ENCODE measurements around the gene VCAN. TPM values are rescaled to one million over a fixed set of nuclear protein-coding genes. Genes with fewer than 3 reads are reported as not detected.

Gene VCAN
- total RNA-seq, 1 experiment from 2014 or later, result 31.4 TPM

DNA sequence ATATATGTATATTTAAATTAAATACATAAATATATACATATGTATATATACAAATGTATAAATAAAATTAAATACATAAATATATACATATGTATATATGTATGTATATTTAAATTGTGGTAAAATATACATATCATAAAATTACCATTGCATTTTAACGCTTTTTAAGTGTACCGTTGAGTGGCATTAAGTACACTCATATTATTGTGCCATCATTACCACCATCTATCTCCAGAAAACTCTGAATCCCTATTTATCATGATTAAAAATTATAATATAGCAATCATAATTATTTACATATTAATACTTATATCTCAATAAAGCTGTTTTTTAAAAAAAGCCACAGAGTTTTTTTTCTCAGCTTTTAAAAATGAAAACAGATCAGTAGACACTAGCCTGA lies 27.1 kb upstream of the VCAN start:
- Mint-ChIP-seq H3K9me3 (ENCODE audit: low read depth, unreplicated experiment) (no peaks in the 10 kb centered on the region), H3K4me3 (ENCODE audit: low read depth, unreplicated experiment) (no peak overlapping the region), H3K4me1 (ENCODE audit: low read depth, unreplicated experiment) (no peaks in the 10 kb centered on the region), H3K27me3 (ENCODE audit: unreplicated experiment) (no peaks in the 10 kb centered on the region), H3K36me3 (ENCODE audit: insufficient read depth, unreplicated experiment) (no peaks in the 10 kb centered on the region), H3K27ac (ENCODE audit: unreplicated experiment) (no peak overlapping the region)
- no TSS peak for BruUV-seq (replicated peaks)
- TF ChIP-seq, protein P1, sequence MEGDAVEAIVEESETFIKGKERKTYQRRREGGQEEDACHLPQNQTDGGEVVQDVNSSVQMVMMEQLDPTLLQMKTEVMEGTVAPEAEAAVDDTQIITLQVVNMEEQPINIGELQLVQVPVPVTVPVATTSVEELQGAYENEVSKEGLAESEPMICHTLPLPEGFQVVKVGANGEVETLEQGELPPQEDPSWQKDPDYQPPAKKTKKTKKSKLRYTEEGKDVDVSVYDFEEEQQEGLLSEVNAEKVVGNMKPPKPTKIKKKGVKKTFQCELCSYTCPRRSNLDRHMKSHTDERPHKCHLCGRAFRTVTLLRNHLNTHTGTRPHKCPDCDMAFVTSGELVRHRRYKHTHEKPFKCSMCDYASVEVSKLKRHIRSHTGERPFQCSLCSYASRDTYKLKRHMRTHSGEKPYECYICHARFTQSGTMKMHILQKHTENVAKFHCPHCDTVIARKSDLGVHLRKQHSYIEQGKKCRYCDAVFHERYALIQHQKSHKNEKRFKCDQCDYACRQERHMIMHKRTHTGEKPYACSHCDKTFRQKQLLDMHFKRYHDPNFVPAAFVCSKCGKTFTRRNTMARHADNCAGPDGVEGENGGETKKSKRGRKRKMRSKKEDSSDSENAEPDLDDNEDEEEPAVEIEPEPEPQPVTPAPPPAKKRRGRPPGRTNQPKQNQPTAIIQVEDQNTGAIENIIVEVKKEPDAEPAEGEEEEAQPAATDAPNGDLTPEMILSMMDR (IDR thresholded peaks at IDR 0.05; ENCODE audit: unreplicated experiment), result no peak
- no peak for DNase-seq
- CTCF ChIA-PET, result no interaction called here
- intact Hi-C loops (cut with micrococcal nuclease; ENCODE audit: unreplicated experiment), result no loop called here

DNA sequence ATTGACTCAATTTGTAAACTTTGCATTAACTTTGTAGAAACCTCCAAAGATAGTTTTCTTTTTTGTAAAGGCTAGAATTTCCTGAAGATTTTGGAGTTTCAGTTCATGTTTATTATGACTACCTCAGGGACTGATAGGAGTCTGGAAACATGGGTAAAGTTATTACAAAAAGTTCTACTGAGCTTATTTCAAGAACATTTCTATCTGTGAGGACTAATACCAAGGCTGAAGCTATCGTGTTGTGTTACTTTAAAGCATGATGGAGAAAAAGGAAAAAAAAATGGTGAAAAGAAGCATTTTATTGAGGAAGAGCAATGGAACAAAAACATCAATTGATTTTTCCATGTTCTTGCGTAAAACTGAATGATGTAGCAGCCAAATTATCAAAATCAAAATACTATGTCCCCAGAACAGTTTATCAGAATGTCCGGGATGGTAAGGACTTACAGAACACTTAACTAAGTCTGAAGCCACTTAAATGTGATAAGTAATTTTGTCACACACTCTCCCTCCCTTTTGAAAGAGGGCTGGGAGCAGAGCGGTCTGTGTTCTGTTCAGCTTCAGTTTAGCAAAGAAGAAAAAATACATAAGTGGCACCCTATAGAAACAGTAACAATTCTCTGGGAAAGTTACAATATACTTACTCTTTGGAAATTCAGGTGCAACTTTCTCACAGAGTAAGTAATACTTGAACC lies 25.1 kb upstream of the VCAN start:
- no peaks in the 10 kb centered on the region for H3K9me3 Mint-ChIP-seq (ENCODE audit: low read depth, unreplicated experiment)

DNA sequence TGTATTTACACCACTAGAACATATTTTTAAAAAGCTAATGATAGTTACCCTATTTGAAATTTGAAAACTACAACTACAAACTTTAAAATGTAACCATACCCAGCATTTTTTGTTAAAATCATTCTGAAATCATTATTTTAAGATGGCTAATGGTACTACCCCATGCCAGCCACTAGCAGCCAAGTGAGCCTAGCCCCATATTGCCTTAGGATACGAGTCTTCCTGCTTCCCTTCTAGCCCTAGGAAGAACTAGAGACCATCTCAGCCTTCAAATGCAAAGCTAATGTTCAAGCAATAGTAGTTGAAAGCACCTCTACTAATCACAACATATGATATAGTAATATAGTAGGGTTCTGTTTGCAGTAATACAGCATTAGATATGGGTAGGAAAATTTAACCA lies 24.0 kb upstream of the VCAN start:
- peaks cover 17% of the 10 kb centered on the region for H3K4me1 Mint-ChIP-seq (ENCODE audit: low read depth, unreplicated experiment)
- TF ChIP-seq, protein P1 (IDR thresholded peaks at IDR 0.05; ENCODE audit: unreplicated experiment), result no peak
- no peaks in the 10 kb centered on the region for H3K27me3 Mint-ChIP-seq (ENCODE audit: unreplicated experiment)
- BruUV-seq (replicated peaks), result no TSS peak
- no peaks in the 10 kb centered on the region for H3K9me3 Mint-ChIP-seq (ENCODE audit: low read depth, unreplicated experiment)
- intact Hi-C loops (cut with micrococcal nuclease; ENCODE audit: unreplicated experiment), result no loop called here
- no peak overlapping the region for H3K27ac Mint-ChIP-seq (ENCODE audit: unreplicated experiment)
- H3K4me3 Mint-ChIP-seq (ENCODE audit: low read depth, unreplicated experiment), result no peak overlapping the region
- CTCF ChIA-PET, result no interaction called here
- no peak for DNase-seq
- H3K36me3 Mint-ChIP-seq (ENCODE audit: insufficient read depth, unreplicated experiment), result peaks cover 5% of the 10 kb centered on the region

More for the DNA sequence above, 25.1 kb upstream of the VCAN start:
- TF ChIP-seq, protein P1 (IDR thresholded peaks at IDR 0.05; ENCODE audit: unreplicated experiment), result no peak
- Mint-ChIP-seq H3K27me3 (ENCODE audit: unreplicated experiment) (no peaks in the 10 kb centered on the region), H3K4me1 (ENCODE audit: low read depth, unreplicated experiment) (peaks cover 14% of the 10 kb centered on the region), H3K4me3 (ENCODE audit: low read depth, unreplicated experiment) (no peak overlapping the region), H3K27ac (ENCODE audit: unreplicated experiment) (no peak overlapping the region), H3K36me3 (ENCODE audit: insufficient read depth, unreplicated experiment) (peaks cover 5% of the 10 kb centered on the region)
- intact Hi-C loops (cut with micrococcal nuclease; ENCODE audit: unreplicated experiment), result no loop called here
- BruUV-seq (replicated peaks), result no TSS peak
- no peak for DNase-seq
- CTCF ChIA-PET, result no interaction called here

DNA sequence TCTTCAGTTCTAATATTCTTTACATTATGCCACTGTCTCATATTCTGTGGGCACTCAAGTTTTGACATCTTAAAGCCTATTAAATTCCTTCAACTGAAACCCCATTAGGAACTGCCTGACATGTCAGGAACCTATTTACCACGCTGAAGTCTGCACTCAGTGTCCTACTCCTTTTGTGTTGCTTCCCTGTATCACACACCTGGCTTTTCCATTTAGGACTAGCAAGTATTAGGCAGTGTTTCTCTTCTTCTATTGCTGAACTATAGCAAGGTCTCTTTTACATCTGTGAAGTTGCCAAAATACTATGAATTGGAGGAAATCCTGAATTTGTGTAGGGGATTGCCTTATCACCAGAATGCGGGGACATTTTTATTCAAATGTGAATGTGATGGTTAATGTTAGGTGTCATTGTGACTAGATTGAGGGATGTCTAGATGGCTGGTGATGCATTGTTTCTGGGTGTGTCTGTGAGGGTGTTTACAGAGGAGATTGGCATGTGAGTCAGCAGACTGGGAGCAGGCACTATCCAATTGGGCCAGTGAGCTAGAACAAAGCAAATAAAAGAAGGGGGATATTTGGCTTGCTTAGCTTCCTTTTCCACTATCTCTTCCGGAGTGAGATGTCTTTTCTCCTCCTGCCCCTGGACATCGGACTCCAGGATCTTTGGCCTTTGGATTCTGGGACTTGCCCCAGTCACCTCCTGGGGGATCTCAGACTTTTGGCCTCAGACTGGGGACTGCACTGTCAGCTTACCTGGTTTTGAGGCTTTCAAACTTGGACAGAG lies 21.2 kb upstream of the VCAN start:
- peak; percentile 8 for DNase-seq
- H3K4me1 Mint-ChIP-seq (ENCODE audit: low read depth, unreplicated experiment), result peaks cover 17% of the 10 kb centered on the region
- BruUV-seq (replicated peaks), result no TSS peak
- H3K27me3 Mint-ChIP-seq (ENCODE audit: unreplicated experiment), result no peaks in the 10 kb centered on the region
- H3K36me3 Mint-ChIP-seq (ENCODE audit: insufficient read depth, unreplicated experiment), result peaks cover 5% of the 10 kb centered on the region
- CTCF ChIA-PET, result interaction anchor here (0.6 to 0.7 kb wide), 3 partner anchors 224 to 538 kb away, joined by 3 to 4 read pairs (median 4); no protein-coding TSS in a partner anchor
- intact Hi-C loops (cut with micrococcal nuclease; ENCODE audit: unreplicated experiment), result no loop called here
- TF ChIP-seq, protein P1 (IDR thresholded peaks at IDR 0.05; ENCODE audit: unreplicated experiment), result no peak
- peak overlapping the region; percentile 6 for H3K4me3 Mint-ChIP-seq (ENCODE audit: low read depth, unreplicated experiment)
- peaks cover 4% of the 10 kb centered on the region for H3K9me3 Mint-ChIP-seq (ENCODE audit: low read depth, unreplicated experiment)
- H3K27ac Mint-ChIP-seq (ENCODE audit: unreplicated experiment), result peak overlapping the region; percentile 51
